Skeletal muscle cell (primary cell): Measurements from ENCODE around the gene KIAA0040.
"Not testable (repeated sequence)": the region's sequence is repeated elsewhere in the genome, so short reads cannot be mapped to it uniquely, and the experiment has no call there.

Source experiments
- DNase-seq: peaks from one replicate; pipeline ENCODE4 v3.0.0-alpha.2; 2010; ENCODE audit warnings: low read depth
- H3K4me3 ChIP-seq: 2 replicates; pipeline ENCODE4 v1.5.1; 2011; ENCODE audit warnings: low read depth, mild to moderate bottlenecking, control low read depth, low read length, moderate library complexity

Gene KIAA0040

DNA sequence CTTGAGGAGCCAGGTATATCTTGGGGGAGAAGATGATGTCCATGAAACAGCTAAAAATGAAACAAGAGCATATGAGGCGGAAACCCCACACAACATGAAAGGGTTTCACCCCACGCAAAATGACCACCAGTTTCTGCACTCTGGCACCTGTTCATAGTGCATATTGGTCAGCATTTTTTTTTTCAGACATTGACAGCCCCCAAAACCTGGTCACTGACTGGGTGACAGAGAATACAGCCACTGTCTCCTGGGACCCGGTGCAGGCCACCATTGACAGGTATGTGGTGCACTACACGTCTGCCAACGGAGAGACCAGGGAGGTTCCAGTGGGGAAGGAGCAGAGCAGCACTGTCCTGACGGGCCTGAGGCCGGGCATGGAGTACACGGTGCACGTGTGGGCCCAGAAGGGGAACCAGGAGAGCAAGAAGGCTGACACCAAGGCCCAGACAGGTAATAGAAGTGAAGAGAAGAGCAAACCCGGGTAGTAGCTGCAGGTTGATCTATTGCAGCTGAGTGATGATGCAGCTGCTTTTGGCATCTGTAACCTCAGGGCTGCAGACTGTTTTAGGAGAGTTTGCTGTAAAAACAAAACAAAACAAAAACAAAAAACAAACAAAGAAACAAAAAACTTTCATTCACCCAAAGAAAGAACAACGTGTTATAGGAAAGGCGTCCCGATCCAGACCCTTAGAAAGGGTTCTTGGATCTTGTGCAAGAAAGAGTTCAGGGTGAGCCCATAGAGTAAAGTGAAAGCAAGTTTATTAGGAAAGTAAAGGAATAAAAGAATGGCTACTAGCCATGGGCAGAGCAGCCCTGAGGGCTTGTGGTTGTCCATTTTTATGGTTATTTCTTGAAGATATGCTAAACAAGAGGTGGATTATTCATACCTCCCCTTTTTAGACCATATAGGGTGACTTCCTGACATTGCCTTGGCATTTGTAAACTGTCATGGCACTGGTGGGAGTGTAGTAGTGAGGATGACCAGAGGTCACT is 73.9 kb downstream of the KIAA0040 start:
- DNase-seq: no peak
- no peak overlapping the region for H3K4me3 ChIP-seq

DNA sequence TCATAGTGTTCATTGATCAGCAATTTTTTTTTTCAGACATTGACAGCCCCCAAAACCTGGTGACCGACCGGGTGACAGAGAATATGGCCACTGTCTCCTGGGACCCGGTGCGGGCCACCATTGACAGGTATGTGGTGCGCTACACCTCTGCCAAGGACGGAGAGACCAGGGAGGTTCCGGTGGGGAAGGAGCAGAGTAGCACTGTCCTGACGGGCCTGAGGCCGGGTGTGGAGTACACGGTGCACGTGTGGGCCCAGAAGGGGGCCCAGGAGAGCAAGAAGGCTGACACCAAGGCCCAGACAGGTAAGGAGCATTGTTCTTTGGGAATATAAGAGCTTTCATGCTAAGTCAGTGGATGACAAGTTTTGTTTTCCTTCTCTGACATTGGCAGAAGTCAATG is 75.7 kb downstream of the KIAA0040 start:
- H3K4me3 ChIP-seq: no peak overlapping the region
- DNase-seq: no peak

DNA sequence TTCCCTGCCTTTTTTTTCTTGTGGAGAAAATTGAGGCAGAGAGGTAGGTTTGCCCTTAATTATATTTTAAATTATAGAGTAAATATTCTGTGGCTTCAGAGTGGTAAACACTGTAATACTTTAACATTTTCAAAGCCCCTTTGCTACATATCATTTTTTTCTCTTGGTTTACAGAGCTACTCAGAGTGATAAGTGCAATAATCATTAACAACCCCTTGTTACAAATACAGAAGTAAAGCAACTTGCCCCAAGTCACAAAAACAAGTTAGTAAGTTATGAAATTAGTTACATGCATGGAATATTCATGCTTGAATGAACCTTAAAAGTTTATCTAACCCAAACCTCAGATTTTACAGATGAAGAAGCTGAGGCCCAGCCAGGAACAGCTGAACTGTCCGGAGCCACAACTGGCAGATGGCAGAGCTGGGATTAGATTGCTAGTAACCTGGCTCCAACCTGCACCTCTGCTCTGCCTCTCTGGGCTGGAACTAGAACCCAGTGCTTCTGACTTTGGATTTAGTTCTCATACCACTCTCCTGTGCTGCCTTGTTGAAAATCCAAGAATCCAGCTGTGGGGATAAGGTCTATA is 76.3 kb downstream of the KIAA0040 start:
- H3K4me3 ChIP-seq: no peak overlapping the region
- DNase-seq: no peak

DNA sequence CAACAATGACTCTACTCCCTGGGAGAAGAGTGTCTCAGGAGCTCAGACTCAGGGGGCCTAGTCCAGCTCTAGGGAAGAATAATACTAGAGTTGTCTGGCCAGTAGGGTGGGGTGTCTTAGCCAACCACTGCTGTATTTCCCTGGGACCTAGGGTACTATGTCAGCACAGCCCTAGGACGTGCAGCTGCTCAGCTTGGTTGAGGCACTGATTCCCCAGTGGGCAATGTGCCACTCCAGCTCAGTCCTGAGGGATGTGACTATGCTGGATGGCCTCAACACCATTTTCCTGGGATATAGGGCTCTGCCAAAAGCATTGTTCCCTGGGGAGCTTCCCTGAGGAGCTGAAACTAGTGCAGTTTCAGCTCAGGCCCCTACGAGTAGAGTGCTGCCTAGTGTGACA is 77.6 kb downstream of the KIAA0040 start:
- DNase-seq: no peak
- H3K4me3 ChIP-seq: no peak overlapping the region

DNA sequence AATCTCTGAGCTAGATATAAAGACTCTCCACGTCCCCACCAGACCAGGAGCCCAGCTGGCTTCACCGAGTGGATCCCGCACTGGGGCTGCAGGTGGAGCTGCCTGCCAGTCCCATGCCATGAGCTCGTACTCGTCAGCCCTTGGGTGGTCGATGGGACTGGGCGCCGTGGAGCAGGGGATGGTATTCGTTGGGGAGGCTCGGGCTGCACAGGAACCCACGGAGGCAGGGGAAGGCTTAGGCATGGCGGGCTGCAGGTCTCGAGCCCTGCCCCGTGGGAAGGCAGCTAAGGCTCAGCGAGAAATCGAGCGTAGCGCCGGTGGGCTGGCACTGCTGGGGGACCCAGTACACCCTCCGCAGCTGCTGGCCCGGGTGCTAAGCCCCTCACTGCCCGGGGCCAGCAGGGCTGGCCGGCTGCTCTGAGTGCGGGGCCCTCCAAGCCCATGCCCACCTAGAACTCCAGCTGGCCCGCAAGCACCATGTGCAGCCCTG is 84.2 kb downstream of the KIAA0040 start:
- not testable (repeated sequence) for DNase-seq, H3K4me3 ChIP-seq
